ENCODE measurements around the gene COX20.

Gene COX20

DNA sequence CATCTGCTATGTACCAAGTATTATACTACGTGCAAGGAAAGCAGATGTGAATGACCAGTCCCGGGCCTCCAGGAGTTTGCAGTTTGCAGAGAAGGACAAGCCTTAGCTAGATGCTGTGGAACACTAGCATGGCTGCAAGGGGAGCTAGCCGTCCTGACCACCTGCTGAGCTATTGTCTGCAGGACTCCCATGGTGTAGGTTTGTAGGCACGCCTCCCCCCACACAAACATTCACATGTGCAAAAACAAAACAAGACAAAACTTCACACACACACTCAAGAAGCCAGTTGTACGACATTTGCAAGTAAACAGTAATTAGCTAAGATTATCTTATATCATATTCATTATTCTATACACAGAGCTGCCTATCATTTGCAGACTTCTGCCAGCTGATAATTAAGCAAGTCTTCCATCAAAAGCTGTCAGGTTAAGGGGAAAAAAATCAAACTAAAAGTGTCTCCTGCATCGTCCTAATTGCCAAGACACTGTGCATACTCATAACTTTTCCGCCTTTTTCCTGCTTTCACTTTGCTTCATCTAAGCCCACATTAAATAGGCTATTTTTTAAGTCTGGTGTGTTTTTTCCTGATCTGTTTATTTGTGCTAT lies 39.6 kb downstream of the COX20 start:
- no peak for DNase-seq (ENCODE audit: low spot score)

GRCh38 chr1:244876228-244876910 lies 40.9 kb downstream of the COX20 start:
- DNase-seq (ENCODE audit: low spot score), result no peak

DNA sequence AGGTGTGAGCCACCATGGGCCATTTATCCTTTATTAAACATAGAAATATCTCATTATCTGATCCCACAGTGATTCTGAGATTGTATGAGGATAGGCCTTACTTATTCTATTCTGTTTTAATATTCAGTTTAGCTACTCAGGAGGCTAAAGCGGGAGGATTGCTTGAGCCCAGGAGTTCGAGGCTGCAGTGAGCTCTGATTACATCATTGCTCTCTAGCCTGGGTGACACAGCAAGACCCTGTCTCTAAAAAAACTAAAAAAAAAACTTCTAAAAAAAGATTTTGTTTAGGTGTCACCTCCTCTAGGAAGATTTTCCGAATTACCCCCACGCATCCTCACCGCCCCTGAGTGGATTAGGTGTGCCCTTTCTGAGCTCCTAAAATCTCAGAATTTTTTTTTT lies 43.2 kb downstream of the COX20 start:
- no peak for DNase-seq (ENCODE audit: low spot score)

- DNase-seq (ENCODE audit: low spot score), result no peak
Measured at GRCh38 chr1:244881552-244882280, 46.3 kb downstream of the COX20 start.

DNA sequence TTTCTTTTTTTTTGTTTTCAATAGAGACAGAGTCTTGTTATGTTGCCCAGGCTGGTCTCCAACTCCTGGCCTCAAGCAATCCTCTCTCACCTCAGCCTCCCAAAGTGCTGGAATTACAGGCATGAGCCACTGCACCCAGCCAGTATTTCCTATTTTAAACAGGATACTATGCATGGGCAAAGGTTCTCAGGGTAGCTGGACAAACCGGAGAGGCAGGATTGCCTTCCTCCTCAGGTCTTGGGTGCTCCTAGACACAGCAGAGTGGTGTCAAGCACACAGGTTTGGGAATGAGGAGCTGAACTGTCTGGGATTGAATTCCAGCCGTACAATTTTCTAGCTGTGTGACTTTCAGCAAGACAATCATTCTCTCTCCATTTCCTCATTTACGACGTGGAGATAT lies 51.8 kb downstream of the COX20 start:
- no peak for DNase-seq (ENCODE audit: low spot score)

DNA sequence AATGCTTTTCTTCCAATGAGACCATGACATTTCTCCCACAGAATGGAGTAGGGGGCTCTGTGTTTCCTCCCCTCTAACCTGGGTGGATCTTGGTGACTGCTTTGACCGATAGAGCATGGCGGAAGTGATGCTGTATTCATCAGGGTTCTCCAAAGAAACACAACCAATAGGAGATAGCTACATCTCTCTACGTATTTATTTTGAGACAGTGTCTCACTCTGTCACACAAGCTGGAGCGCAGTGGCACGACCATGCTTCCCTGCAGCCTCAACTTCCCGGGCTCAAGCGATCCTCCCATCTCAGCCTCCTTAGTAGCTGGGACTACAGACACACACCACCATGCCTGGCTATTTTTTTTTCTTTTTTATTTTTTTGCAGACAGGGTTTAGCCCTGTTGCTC lies 58.4 kb downstream of the COX20 start:
- DNase-seq (ENCODE audit: low spot score), result no peak

Measured in CD4-positive, alpha-beta T cell treated with Interleukin-6 at 100 ng/mL for 8 hours (primary cell).